Smooth muscle cell (in vitro differentiated cells): ENCODE data around the gene ADARB1. TPM values are rescaled to one million over a fixed set of nuclear protein-coding genes. Genes with fewer than 3 reads are reported as not detected.
A peak's percentile ranks its signal among the peaks of the same experiment; 100 is the strongest.

ENCODE experiments used
- DNase-seq: peaks from one replicate; lab custom pipeline; 2025; ENCODE audit not compliant: unreplicated experiment; lab: John Stamatoyannopoulos, UW
- H2AFZ ChIP-seq: fragments of 200-600 bp; sonication (generic); 2 replicates; pipeline ENCODE4 v1.6.0; 2016; ENCODE audit warnings: antibody characterized with exemption, low read depth, mild to moderate bottlenecking
- H3F3A ChIP-seq: fragments of 200-600 bp; sonication (generic); 2 replicates; pipeline ENCODE4 v1.6.0; 2017; ENCODE audit warnings: antibody characterized with exemption, low read depth
- H3K27ac ChIP-seq: fragments of 200-600 bp; sonication (generic); 2 replicates; pipeline ENCODE4 v1.5.1; 2016; ENCODE audit warnings: low read depth, mild to moderate bottlenecking
- H3K27me3 ChIP-seq: fragments of 200-600 bp; sonication (generic); 2 replicates; pipeline ENCODE4 v1.6.1; 2016; ENCODE audit warnings: low read depth, mild to moderate bottlenecking
- H3K36me3 ChIP-seq: fragments of 200-600 bp; sonication (generic); 2 replicates; pipeline ENCODE4 v1.5.1; 2016; ENCODE audit warnings: low read depth
- H3K4me1 ChIP-seq: fragments of 200-600 bp; sonication (generic); 2 replicates; pipeline ENCODE4 v1.5.1; 2016; ENCODE audit warnings: low read depth
- H3K4me2 ChIP-seq: fragments of 200-600 bp; sonication (generic); 2 replicates; pipeline ENCODE4 v1.6.0; 2016; ENCODE audit warnings: mild to moderate bottlenecking
- H3K4me3 ChIP-seq: fragments of 200-600 bp; sonication (generic); 2 replicates; pipeline ENCODE4 v1.5.1; 2016; ENCODE audit warnings: mild to moderate bottlenecking
- H3K79me2 ChIP-seq: fragments of 200-600 bp; sonication (generic); 2 replicates; pipeline ENCODE4 v1.6.0; 2016; ENCODE audit warnings: low read depth, mild to moderate bottlenecking
- H3K9ac ChIP-seq: fragments of 200-600 bp; sonication (generic); 2 replicates; pipeline ENCODE4 v1.6.0; 2016; ENCODE audit warnings: low read depth
- H3K9me3 ChIP-seq: fragments of 200-600 bp; sonication (generic); replicated peaks from 2 replicates; pipeline ENCODE4 v1.5.1; 2016; ENCODE audit warnings: low read depth
- H4K20me1 ChIP-seq: fragments of 200-600 bp; sonication (generic); 2 replicates; pipeline ENCODE4 v1.6.0; 2016; ENCODE audit warnings: low read depth
- CTCF ChIP-seq: fragments of 200-600 bp; sonication (generic); IDR thresholded peaks from 2 replicates; pipeline ENCODE4 v1.5.1; 2017; ENCODE audit warnings: borderline replicate concordance, mild to moderate bottlenecking, antibody characterized with exemption; ENCODE audit not compliant: insufficient read depth, poor library complexity, severe bottlenecking
- WGBS: methylation state at CpG from one replicate; pipeline ENCODE4 v1.1.7; 2016; ENCODE audit warnings: low lambda C conversion rate; 5-methylcytosine and 5-hydroxymethylcytosine counted together
- polyA plus RNA-seq: library from polyadenylated mRNA; unstranded; fragments of >200 nt; fragmentation: Nextera tagmentation; extraction: Ambion mirVana; gene quantifications from 2 replicates; pipeline ENCODE4 v1.2.1, GENCODE V29; 2016
- total RNA-seq: library from RNA; depleted of rRNA; stranded (reverse); fragments of >200 nt; gene quantifications from 2 replicates; pipeline ENCODE4 v1.2.3, GENCODE V29; 2014

Gene ADARB1
- total and polyA plus RNA-seq, 2 experiments from 2014 or later: 25.6 to 28.9 TPM

DNA sequence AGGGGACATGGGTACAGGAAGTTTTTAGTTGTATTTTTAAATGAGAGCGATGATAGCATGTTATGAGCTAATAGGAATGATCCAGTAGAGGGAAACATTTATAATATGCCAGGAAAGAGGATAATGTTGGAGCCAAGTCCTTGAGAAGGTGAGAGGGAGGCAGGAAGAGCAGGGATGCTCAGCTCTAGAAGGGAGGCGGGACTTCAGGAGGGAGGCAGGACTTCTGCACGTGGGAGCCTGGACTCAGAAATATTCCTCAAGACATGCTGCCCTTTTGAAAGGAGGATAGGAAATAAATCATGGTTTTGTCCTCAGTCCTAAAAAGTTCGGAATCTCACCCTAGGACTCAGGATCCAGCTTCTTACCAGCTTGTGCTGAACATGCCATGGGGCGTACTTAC, 5.9 kb downstream of the ADARB1 start:
- Histone ChIP-seq H3K79me2 (peaks cover 85% of the 10 kb centered on the region), H3K9me3 (no peaks in the 10 kb centered on the region), H3F3A (peaks cover 40% of the 10 kb centered on the region), H3K4me1 (no peaks in the 10 kb centered on the region), H3K4me3 (no peak overlapping the region), H4K20me1 (peaks cover 94% of the 10 kb centered on the region), H2AFZ (no peak overlapping the region), H3K36me3 (no peaks in the 10 kb centered on the region), H3K27ac (peak overlapping the region; percentile 41), H3K4me2 (no peak overlapping the region), H3K9ac (no peak overlapping the region), H3K27me3 (no peaks in the 10 kb centered on the region)
- WGBS: 79% methylated on average over 5 of the region's 5 CpGs
- no peak for DNase-seq
- no peak for TF ChIP-seq CTCF

GRCh38 chr21:45080639-45081414, 6.4 kb downstream of the ADARB1 start:
- 26% methylated on average over 8 of the region's 8 CpGs for WGBS
- Histone ChIP-seq H3K4me1 (no peaks in the 10 kb centered on the region), H3K9me3 (no peaks in the 10 kb centered on the region), H3K4me3 (no peak overlapping the region), H3K27ac (peak overlapping the region; percentile 41), H3K4me2 (peak overlapping the region; percentile 19), H3K27me3 (no peaks in the 10 kb centered on the region), H3F3A (peaks cover 40% of the 10 kb centered on the region), H3K36me3 (no peaks in the 10 kb centered on the region), H3K9ac (no peak overlapping the region), H3K79me2 (peaks cover 85% of the 10 kb centered on the region), H4K20me1 (peaks cover 94% of the 10 kb centered on the region), H2AFZ (no peak overlapping the region)
- no peak for TF ChIP-seq CTCF
- DNase-seq: no peak

DNA sequence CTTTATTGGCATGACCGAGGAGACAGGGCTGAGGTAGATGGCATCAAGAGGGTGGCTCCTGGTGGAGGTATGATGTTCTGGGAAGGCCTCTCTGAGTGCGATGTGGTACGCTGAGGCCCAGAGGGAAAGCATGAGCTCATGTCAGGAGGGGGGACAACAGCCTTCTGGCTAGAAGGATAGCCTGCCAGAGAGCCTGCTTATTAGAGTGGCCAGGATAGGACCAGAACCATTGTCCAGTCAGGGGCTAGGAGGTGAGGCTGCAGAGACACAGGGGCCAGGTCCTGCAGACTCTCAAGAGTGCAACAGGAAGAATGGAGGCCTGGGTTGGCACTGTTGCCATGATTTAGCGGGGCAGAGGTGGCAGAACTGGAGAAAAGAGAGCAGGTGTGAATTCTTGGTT, 7.3 kb downstream of the ADARB1 start:
- H3K9ac ChIP-seq: no peak overlapping the region
- WGBS: 93% methylated on average over 4 of the region's 4 CpGs
- no peaks in the 10 kb centered on the region for H3K36me3 ChIP-seq
- DNase-seq: no peak
- H3K9me3 ChIP-seq: no peaks in the 10 kb centered on the region
- H3K27ac ChIP-seq: peak overlapping the region; percentile 41
- H3K4me3 ChIP-seq: no peak overlapping the region
- H3K4me2 ChIP-seq: peak overlapping the region; percentile 19
- peaks cover 94% of the 10 kb centered on the region for H4K20me1 ChIP-seq
- H3K79me2 ChIP-seq: peaks cover 85% of the 10 kb centered on the region
- H3K4me1 ChIP-seq: no peaks in the 10 kb centered on the region
- H3F3A ChIP-seq: peaks cover 35% of the 10 kb centered on the region
- TF ChIP-seq CTCF: no peak
- no peaks in the 10 kb centered on the region for H3K27me3 ChIP-seq
- H2AFZ ChIP-seq: no peak overlapping the region

DNA sequence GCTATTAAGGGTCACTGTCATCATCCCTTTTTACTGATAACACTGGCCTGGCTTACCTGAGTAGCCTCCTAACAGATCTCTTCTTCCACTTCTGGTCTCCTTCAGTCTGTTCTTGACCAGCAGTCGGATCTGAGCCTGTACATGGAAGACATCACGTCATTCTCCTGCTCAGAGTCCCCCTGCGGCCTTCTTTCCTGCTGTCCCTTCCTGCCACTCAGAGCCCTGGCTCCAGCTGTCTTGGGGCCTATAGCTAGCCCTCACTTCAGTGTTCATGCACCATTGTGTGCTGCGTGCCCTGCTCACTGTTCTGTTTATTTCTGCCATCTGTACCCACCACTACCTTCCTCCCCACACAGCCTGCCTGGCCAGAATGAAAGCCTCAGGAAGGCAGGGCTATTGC, 8.4 kb downstream of the ADARB1 start:
- Histone ChIP-seq H3K79me2 (peaks cover 85% of the 10 kb centered on the region), H4K20me1 (peaks cover 100% of the 10 kb centered on the region), H3F3A (peaks cover 29% of the 10 kb centered on the region), H3K36me3 (no peaks in the 10 kb centered on the region), H3K27me3 (no peaks in the 10 kb centered on the region), H3K4me3 (no peak overlapping the region), H3K9me3 (no peaks in the 10 kb centered on the region), H3K9ac (no peak overlapping the region), H3K27ac (no peak overlapping the region), H3K4me2 (no peak overlapping the region), H3K4me1 (no peaks in the 10 kb centered on the region), H2AFZ (no peak overlapping the region)
- no peak for DNase-seq
- no peak for TF ChIP-seq CTCF
- WGBS: 74% methylated on average over 4 of the region's 4 CpGs
